ENCODE data around the gene SLC15A4.
A peak's percentile ranks its signal among the peaks of the same experiment; 100 is the strongest.
"Not testable (repeated sequence)": the region's sequence is repeated elsewhere in the genome, so short reads cannot be mapped to it uniquely, and the experiment has no call there.

SLC15A4 gene

GRCh38 chr12:128814411-128815261, 9.1 kb downstream of the SLC15A4 start:
- Mint-ChIP-seq H3K36me3 (peaks cover 15% of the 10 kb centered on the region), H3K4me3 (peak overlapping the region; percentile 29), H3K27me3 (no peaks in the 10 kb centered on the region), H3K4me1 (peaks cover 60% of the 10 kb centered on the region), H3K9me3 (no peaks in the 10 kb centered on the region), H3K27ac (peak overlapping the region; percentile 89)
- DNase-seq (ENCODE audit: low spot score in 2 of 2) (no peak), ATAC-seq (ENCODE audit: low read depth) (no peak)

- Mint-ChIP-seq H3K27me3 (no peaks in the 10 kb centered on the region), H3K36me3 (peaks cover 15% of the 10 kb centered on the region), H3K9me3 (no peaks in the 10 kb centered on the region), H3K4me3 (no peak overlapping the region), H3K27ac (peak overlapping the region; percentile 89), H3K4me1 (peaks cover 58% of the 10 kb centered on the region)
- DNase-seq (ENCODE audit: low spot score in 2 of 2) (no peak), ATAC-seq (ENCODE audit: low read depth) (no peak)
Measured at GRCh38 chr12:128813883-128814282, 9.9 kb downstream of the SLC15A4 start.

DNA sequence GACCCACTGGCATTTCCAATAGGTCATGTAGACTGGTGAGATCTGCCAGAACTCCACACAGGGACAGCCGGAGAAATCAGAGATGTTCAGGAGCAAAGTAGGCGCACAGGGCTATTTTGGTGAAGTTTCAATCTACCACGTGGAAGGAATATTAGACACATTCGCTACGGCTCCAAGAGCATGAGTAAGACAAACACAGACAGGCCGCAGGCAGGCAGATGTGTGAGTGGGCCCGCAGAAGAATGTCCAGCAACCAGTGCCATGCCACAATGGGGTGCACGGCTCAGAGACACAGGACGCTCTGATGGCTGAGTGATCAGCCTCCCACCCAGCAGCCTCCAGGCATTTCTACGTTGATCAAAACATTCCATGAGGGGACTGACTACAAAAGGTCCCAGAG, 10.4 kb downstream of the SLC15A4 start:
- no peak for ATAC-seq (ENCODE audit: low read depth)
- peaks cover 18% of the 10 kb centered on the region for H3K36me3 Mint-ChIP-seq
- H3K9me3 Mint-ChIP-seq = no peaks in the 10 kb centered on the region
- peak overlapping the region; percentile 89 for H3K27ac Mint-ChIP-seq
- no peak overlapping the region for H3K4me3 Mint-ChIP-seq
- H3K27me3 Mint-ChIP-seq = no peaks in the 10 kb centered on the region
- DNase-seq (ENCODE audit: low spot score in 2 of 2) = no peak
- H3K4me1 Mint-ChIP-seq = peaks cover 58% of the 10 kb centered on the region

- DNase-seq (ENCODE audit: low spot score in 2 of 2) (no peak), ATAC-seq (ENCODE audit: low read depth) (no peak)
- H3K9me3 Mint-ChIP-seq = no peaks in the 10 kb centered on the region
- H3K4me1 Mint-ChIP-seq = peaks cover 45% of the 10 kb centered on the region
- H3K4me3 Mint-ChIP-seq = peak overlapping the region; percentile 68
- peaks cover 18% of the 10 kb centered on the region for H3K36me3 Mint-ChIP-seq
- no peaks in the 10 kb centered on the region for H3K27me3 Mint-ChIP-seq
- peak overlapping the region; percentile 98 for H3K27ac Mint-ChIP-seq
Measured at GRCh38 chr12:128811806-128812205, 12.0 kb downstream of the SLC15A4 start.

- H3K27me3 Mint-ChIP-seq = no peaks in the 10 kb centered on the region
- peaks cover 22% of the 10 kb centered on the region for H3K36me3 Mint-ChIP-seq
- ATAC-seq (ENCODE audit: low read depth) (peak; percentile 89), DNase-seq (ENCODE audit: low spot score in 2 of 2) (peak in 1 of 2 donors; percentile 59)
- peaks cover 36% of the 10 kb centered on the region for H3K4me1 Mint-ChIP-seq
- peak overlapping the region; percentile 78 for H3K4me3 Mint-ChIP-seq
- H3K27ac Mint-ChIP-seq = peak overlapping the region; percentile 98
- no peaks in the 10 kb centered on the region for H3K9me3 Mint-ChIP-seq
Measured at GRCh38 chr12:128810182-128811127, 13.3 kb downstream of the SLC15A4 start.

DNA sequence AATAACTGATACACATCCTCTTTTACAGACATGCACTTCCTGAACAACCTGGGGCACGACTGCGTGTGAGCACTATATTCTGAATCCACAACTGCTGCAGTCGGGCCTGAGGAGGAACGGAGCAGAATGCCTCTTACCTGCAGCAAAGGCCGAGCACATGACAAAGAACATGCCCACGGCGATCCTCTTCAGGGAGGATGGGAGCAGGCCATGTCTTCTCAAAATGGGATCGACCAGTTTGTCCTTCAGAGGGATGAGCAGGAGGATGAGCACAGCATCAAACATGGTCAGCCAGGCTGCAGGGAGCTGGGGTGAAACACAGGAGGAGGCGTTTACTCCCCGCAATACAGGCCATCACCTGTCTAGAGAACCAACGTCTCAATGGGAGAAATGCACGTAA, 15.1 kb downstream of the SLC15A4 start:
- Mint-ChIP-seq H3K27me3 (no peaks in the 10 kb centered on the region), H3K4me3 (no peak overlapping the region), H3K4me1 (peaks cover 30% of the 10 kb centered on the region), H3K9me3 (no peaks in the 10 kb centered on the region), H3K36me3 (peaks cover 24% of the 10 kb centered on the region), H3K27ac (no peak overlapping the region)
- DNase-seq (ENCODE audit: low spot score in 2 of 2) = no peak
- ATAC-seq (ENCODE audit: low read depth) = no peak

DNA sequence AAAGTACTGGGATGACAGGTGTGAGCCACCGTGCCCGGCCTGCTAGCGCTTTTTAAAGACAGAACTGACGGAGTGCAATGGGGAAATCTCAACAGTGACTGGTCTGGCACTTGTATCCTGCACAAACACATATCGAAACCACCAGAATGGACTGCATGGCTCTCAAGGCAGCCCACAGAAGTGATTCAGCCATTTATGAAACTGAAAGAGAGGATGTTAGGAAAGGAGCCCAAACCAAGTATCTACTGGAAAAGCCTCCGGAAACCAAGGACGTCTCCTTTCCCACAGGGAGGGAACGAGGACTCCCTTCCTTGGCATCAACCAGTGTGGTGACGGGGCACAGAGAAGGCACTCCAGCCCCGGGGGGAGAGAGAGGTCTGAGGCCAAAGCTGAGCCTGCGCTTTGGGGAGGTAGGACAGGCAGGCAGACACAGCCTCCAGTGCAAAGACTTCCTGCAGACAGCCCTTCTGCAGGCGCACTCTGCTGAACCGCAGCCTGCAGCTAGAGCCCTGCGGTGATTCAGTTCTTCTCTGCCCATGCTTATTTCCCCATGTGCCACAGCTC, 16.5 kb downstream of the SLC15A4 start:
- Mint-ChIP-seq H3K27ac (no peak overlapping the region), H3K27me3 (no peaks in the 10 kb centered on the region), H3K4me1 (peaks cover 34% of the 10 kb centered on the region), H3K4me3 (no peak overlapping the region), H3K9me3 (no peaks in the 10 kb centered on the region), H3K36me3 (peaks cover 30% of the 10 kb centered on the region)
- ATAC-seq (ENCODE audit: low read depth) (no peak), DNase-seq (ENCODE audit: low spot score in 2 of 2) (no peak)

- Mint-ChIP-seq H3K27me3 (no peaks in the 10 kb centered on the region), H3K36me3 (peaks cover 30% of the 10 kb centered on the region), H3K4me1 (peaks cover 37% of the 10 kb centered on the region), H3K4me3 (no peak overlapping the region), H3K27ac (no peak overlapping the region), H3K9me3 (no peaks in the 10 kb centered on the region)
- no peak for ATAC-seq (ENCODE audit: low read depth)
- no peak for DNase-seq (ENCODE audit: low spot score in 2 of 2)
Measured at GRCh38 chr12:128806573-128806972, 17.2 kb downstream of the SLC15A4 start.

DNA sequence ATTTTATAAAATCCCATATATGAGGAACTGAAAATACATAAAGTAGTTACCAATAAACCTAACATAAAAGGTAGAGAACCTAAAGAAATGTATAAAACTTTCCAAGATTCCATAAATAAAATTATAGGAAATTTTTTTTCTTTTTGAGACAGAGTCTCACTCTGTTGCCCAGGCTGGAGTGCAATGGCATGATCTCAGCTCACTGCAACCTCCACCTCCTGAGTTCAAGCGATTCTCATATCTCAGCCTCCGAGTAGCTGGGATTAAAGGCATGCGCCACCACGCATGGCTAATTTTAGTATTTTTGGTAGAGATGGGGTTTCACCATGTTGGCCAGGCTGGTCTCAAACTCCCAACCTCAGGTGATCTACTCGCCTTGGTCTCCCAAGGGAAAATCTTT, 18.4 kb downstream of the SLC15A4 start:
- H3K4me3 Mint-ChIP-seq = not testable (repeated sequence)

DNA sequence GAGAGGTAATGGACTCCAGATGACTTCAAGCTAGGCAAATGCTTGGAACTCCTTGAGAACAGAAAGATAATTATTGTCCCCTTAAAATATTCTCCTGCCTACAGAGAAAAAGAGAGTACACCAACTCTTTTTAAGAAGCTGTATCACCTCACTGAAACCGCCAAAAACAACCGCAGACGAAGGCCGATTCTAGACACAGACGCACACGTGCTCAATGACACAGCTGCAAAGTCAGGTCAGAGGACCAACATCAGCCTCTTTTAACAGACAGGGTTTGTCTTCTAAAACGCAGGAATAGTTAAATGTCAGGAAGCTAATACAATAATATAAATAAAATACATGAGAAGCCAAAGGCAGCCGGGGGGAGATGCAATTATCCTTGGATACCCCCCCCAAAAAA, 19.0 kb downstream of the SLC15A4 start:
- peaks cover 37% of the 10 kb centered on the region for H3K36me3 Mint-ChIP-seq
- H3K4me1 Mint-ChIP-seq = peaks cover 26% of the 10 kb centered on the region

More for the DNA sequence above, 18.4 kb downstream of the SLC15A4 start:
- not testable (repeated sequence) for DNase-seq (ENCODE audit: low spot score in 2 of 2); H3K27me3 Mint-ChIP-seq; H3K27ac Mint-ChIP-seq; ATAC-seq (ENCODE audit: low read depth); H3K9me3 Mint-ChIP-seq
- H3K4me1 Mint-ChIP-seq = peaks cover 30% of the 10 kb centered on the region
- H3K36me3 Mint-ChIP-seq = peaks cover 34% of the 10 kb centered on the region

DNA sequence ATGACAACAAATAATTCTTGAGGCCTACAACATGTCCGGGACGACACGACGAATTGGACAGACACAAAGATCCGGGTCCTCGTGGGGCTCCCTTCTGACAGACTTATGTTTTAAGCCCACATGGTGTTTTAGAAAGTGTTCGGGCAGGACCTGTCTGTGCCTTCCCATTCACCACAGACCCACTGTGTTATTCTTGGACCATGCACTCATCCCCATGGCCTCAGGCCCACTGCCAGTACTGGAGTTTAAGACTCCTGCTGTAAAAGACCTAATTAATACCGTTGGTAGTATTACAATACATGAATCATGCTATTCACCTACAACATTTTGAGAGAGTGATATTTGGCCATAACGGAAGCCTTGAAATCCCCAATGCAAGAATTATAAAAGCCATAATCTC, 20.0 kb downstream of the SLC15A4 start:
- no peaks in the 10 kb centered on the region for H3K9me3 Mint-ChIP-seq
- ATAC-seq (ENCODE audit: low read depth) = no peak
- DNase-seq (ENCODE audit: low spot score in 2 of 2) = no peak
- no peak overlapping the region for H3K4me3 Mint-ChIP-seq
- H3K27me3 Mint-ChIP-seq = no peaks in the 10 kb centered on the region
- H3K27ac Mint-ChIP-seq = no peak overlapping the region
- peaks cover 38% of the 10 kb centered on the region for H3K36me3 Mint-ChIP-seq
- peaks cover 28% of the 10 kb centered on the region for H3K4me1 Mint-ChIP-seq

More for the DNA sequence above, 19.0 kb downstream of the SLC15A4 start:
- Mint-ChIP-seq H3K9me3 (no peaks in the 10 kb centered on the region), H3K27ac (no peak overlapping the region), H3K4me3 (no peak overlapping the region), H3K27me3 (no peaks in the 10 kb centered on the region)
- ATAC-seq (ENCODE audit: low read depth) (no peak), DNase-seq (ENCODE audit: low spot score in 2 of 2) (no peak)

- Mint-ChIP-seq H3K27me3 (no peaks in the 10 kb centered on the region), H3K36me3 (peaks cover 36% of the 10 kb centered on the region), H3K4me3 (no peak overlapping the region), H3K4me1 (peaks cover 29% of the 10 kb centered on the region), H3K9me3 (no peaks in the 10 kb centered on the region), H3K27ac (peak overlapping the region; percentile 37)
- DNase-seq (ENCODE audit: low spot score in 2 of 2) = no peak
- no peak for ATAC-seq (ENCODE audit: low read depth)
Measured at GRCh38 chr12:128802756-128803155, 21.0 kb downstream of the SLC15A4 start.

- H3K27ac Mint-ChIP-seq = peak overlapping the region; percentile 14
- peaks cover 39% of the 10 kb centered on the region for H3K36me3 Mint-ChIP-seq
Measured at GRCh38 chr12:128801879-128802391, 21.8 kb downstream of the SLC15A4 start.

More at GRCh38 chr12:128801879-128802391, 21.8 kb downstream of the SLC15A4 start:
- Mint-ChIP-seq H3K4me3 (no peak overlapping the region), H3K9me3 (no peaks in the 10 kb centered on the region), H3K4me1 (peaks cover 35% of the 10 kb centered on the region), H3K27me3 (no peaks in the 10 kb centered on the region)
- DNase-seq (ENCODE audit: low spot score in 2 of 2) = no peak
- peak; percentile 38 for ATAC-seq (ENCODE audit: low read depth)

All from memory B cell (primary cell).